SW480 (cell line): ENCODE results near the gene UQCR11.
"Not testable (repeated sequence)": the region's sequence is repeated elsewhere in the genome, so short reads cannot be mapped to it uniquely, and the experiment has no call there.

Experiments
- DNase-seq: peaks from one replicate; pipeline ENCODE4 v3.0.0-alpha.2; 2016; ENCODE audit warnings: low spot score

The UQCR11 gene

GRCh38 chr19:1605236-1606137 is at the start of gene UQCR11:
Gene UQCR11 (minus strand): TSS chr19:1605462. CDS start chr19:1605409, 53 bp downstream.
- DNase-seq = peak; percentile 92

- no peak for DNase-seq
These were observed 49.0 kb upstream of the UQCR11 start for GRCh38 chr19:1654178-1654792.

- no peak for DNase-seq
These were observed 48.0 kb upstream of the UQCR11 start for GRCh38 chr19:1653300-1653628.

- DNase-seq = peak; percentile 91
These were observed 47.4 kb upstream of the UQCR11 start, which contains the start of gene TCF3 for GRCh38 chr19:1652471-1653299. Gene TCF3 (minus strand): TSS chr19:1652615. CDS start chr19:1650248, 2,367 bp downstream.

GRCh38 chr19:1651568-1652291 is 46.5 kb upstream of the UQCR11 start:
- no peak for DNase-seq

- DNase-seq = no peak
These were observed 45.6 kb upstream of the UQCR11 start for GRCh38 chr19:1650650-1651567.

GRCh38 chr19:1649706-1650649 is 44.7 kb upstream of the UQCR11 start:
- DNase-seq = no peak

GRCh38 chr19:1648920-1649541 is 43.8 kb upstream of the UQCR11 start:
- DNase-seq = no peak

GRCh38 chr19:1648459-1648849 is 43.2 kb upstream of the UQCR11 start:
- DNase-seq = no peak

- no peak for DNase-seq
These were observed 42.5 kb upstream of the UQCR11 start for GRCh38 chr19:1647501-1648458.

- no peak for DNase-seq
These were observed 41.6 kb upstream of the UQCR11 start for GRCh38 chr19:1646659-1647453.

GRCh38 chr19:1646149-1646548 is 40.9 kb upstream of the UQCR11 start:
- no peak for DNase-seq

GRCh38 chr19:1645299-1645698 is 40.0 kb upstream of the UQCR11 start:
- DNase-seq = no peak

- no peak for DNase-seq
These were observed 38.8 kb upstream of the UQCR11 start for GRCh38 chr19:1644070-1644469.

GRCh38 chr19:1640893-1641448 is 35.7 kb upstream of the UQCR11 start:
- not testable (repeated sequence) for DNase-seq

- DNase-seq = no peak
These were observed 31.3 kb upstream of the UQCR11 start for GRCh38 chr19:1636325-1637236.
